HepG2 (cell line): ENCODE data around the gene POLH. TPM values are rescaled to one million over a fixed set of nuclear protein-coding genes. Genes with fewer than 3 reads are reported as not detected.

Experiments
- GATAD1 ChIP-seq: IDR thresholded peaks from 2 replicates; pipeline ENCODE4 v1.6.1; 2016; ENCODE audit warnings: missing genetic modification reagents, missing compliant biosample characterization
- SMYD3 ChIP-seq: sonication (generic); formaldehyde crosslinking; IDR thresholded peaks from 2 replicates; pipeline ENCODE4 v1.8.1; 2023; ENCODE audit warnings: mild to moderate bottlenecking, missing genetic modification reagents
- TBX2 ChIP-seq: sonication (generic); formaldehyde crosslinking; IDR thresholded peaks from 2 replicates; pipeline ENCODE4 v1.5.0; 2020; ENCODE audit warnings: missing genetic modification reagents, mild to moderate bottlenecking, borderline replicate concordance
- THAP9 ChIP-seq: sonication (generic); formaldehyde crosslinking; IDR thresholded peaks from 2 replicates; pipeline ENCODE4; 2020; ENCODE audit warnings: missing genetic modification reagents, mild to moderate bottlenecking, borderline replicate concordance
- ZBTB25 ChIP-seq: IDR thresholded peaks from 2 replicates; pipeline ENCODE4 v1.6.1; 2018; ENCODE audit warnings: missing genetic modification reagents
- ZBTB40 ChIP-seq, 2 experiments: fragments of 450-650 bp in 1 of 2; sonication (generic) in 1 of 2; formaldehyde crosslinking in 1 of 2; IDR thresholded peaks; 2 replicates each; pipeline versions ENCODE4 v1.6.1 to v1.8.0; 2016 to 2022; ENCODE audit warnings: antibody characterized with exemption in 1 of 2, mild to moderate bottlenecking in 1 of 2, missing genetic modification reagents in 1 of 2
- ZNF614 ChIP-seq: IDR thresholded peaks from 2 replicates; pipeline ENCODE4 v1.6.1; 2018; ENCODE audit warnings: missing biosample characterization, missing genetic modification reagents, inconsistent platforms, borderline replicate concordance
- ZNF670 ChIP-seq: sonication (generic); formaldehyde crosslinking; IDR thresholded peaks from 2 replicates; pipeline ENCODE4 v1.8.0; 2022; ENCODE audit warnings: mild to moderate bottlenecking, missing genetic modification reagents, borderline replicate concordance
- ZNF691 ChIP-seq: sonication (generic); formaldehyde crosslinking; IDR thresholded peaks from 2 replicates; pipeline ENCODE4 v1.4.0; 2020; ENCODE audit warnings: missing genetic modification reagents, low read depth, mild to moderate bottlenecking, borderline replicate concordance
- ZNF710 ChIP-seq: sonication (generic); formaldehyde crosslinking; IDR thresholded peaks from 2 replicates; pipeline ENCODE4 v1.5.0; 2020; ENCODE audit warnings: mild to moderate bottlenecking, missing genetic modification reagents, borderline replicate concordance
- polyA plus RNA-seq, 8 experiments: library from polyadenylated mRNA; depleted of rRNA in 3 of 8; stranded (reverse) in 7 of 8; unstranded in 1 of 8; fragments of >200 nt; fragmentation: Illumina TruSeq in 4 of 8; extraction: Trizol in 4 of 8; gene quantifications; 2 replicates each; pipeline versions ENCODE4 v1.2.1 to v1.2.3, GENCODE V29; 2011 to 2016; ENCODE audit warnings: low read depth in 4 of 8, missing spikeins in 1 of 8, mixed read lengths in 1 of 8; ENCODE audit not compliant: insufficient read depth in 1 of 8
- total RNA-seq, 5 experiments: library from RNA; depleted of rRNA; stranded (reverse); fragments of >200 nt; fragmentation: Illumina TruSeq; extraction: Trizol; gene quantifications; 2 replicates each; pipeline ENCODE4 v1.2.3, GENCODE V29; 2016; ENCODE audit warnings: low read depth in 1 of 5

POLH gene
- total and polyA plus RNA-seq, 2 of the 13 experiments (the other 11 are each of a cell fraction or from before 2014, with no cell fraction given) = 11.6 to 25.0 TPM

GRCh38 chr6:43627008-43627825 is 51.2 kb downstream of the POLH start (continued):
- TF ChIP-seq ZBTB40 (IDR thresholded peaks at IDR 0.05) = no peak
- 0 out of 2 replicates have a peak, but pooled peaks have one; percentile 38 for TF ChIP-seq ZBTB40 (CRISPR knock-in tag; IDR thresholded peaks at IDR 0.05)
- TF ChIP-seq GATAD1 (CRISPR knock-in tag) = peak; percentile 38; the same call in 1 of the 2 replicates
- 0 out of 2 replicates have a peak, but pooled peaks have one; percentile 42 for TF ChIP-seq ZNF614 (CRISPR knock-in tag)
- TF ChIP-seq THAP9 = no peak
- no peak for TF ChIP-seq SMYD3 (CRISPR knock-in tag)
- peak; percentile 44; the same call in 1 of the 2 replicates for TF ChIP-seq ZNF710
- TF ChIP-seq ZBTB25 (CRISPR knock-in tag) = peak; percentile 49; the same call in 1 of the 2 replicates
- peak; percentile 41; the same call in 1 of the 2 replicates for TF ChIP-seq TBX2
- no peak for TF ChIP-seq ZNF670
- TF ChIP-seq ZNF691 (CRISPR knock-in tag) = peak; percentile 34; the same call in 1 of the 2 replicates
